Osteocyte (in vitro differentiated cells): ENCODE data around the gene SH3TC2. TPM values are rescaled to one million over a fixed set of nuclear protein-coding genes. Genes with fewer than 3 reads are reported as not detected.
A peak's percentile ranks its signal among the peaks of the same experiment; 100 is the strongest.

Experiments
- DNase-seq: peaks from one replicate; pipeline ENCODE4 v3.0.0; 2021; ENCODE audit warnings: mixed read lengths; ENCODE audit not compliant: unreplicated experiment; ENCODE audit errors: extremely low spot score
- H3K27ac Mint-ChIP-seq: one replicate; pipeline ENCODE4 v1.8.0; 2021; ENCODE audit warnings: mild to moderate bottlenecking, mixed read lengths; ENCODE audit not compliant: unreplicated experiment
- H3K27me3 Mint-ChIP-seq: one replicate; pipeline ENCODE4 v1.8.0; 2021; ENCODE audit warnings: mixed read lengths; ENCODE audit not compliant: unreplicated experiment
- H3K36me3 Mint-ChIP-seq: one replicate; pipeline ENCODE4 v1.8.0; 2021; ENCODE audit warnings: mixed read lengths; ENCODE audit not compliant: unreplicated experiment
- H3K4me1 Mint-ChIP-seq: one replicate; pipeline ENCODE4 v1.8.0; 2021; ENCODE audit warnings: mixed read lengths; ENCODE audit not compliant: unreplicated experiment
- H3K4me3 Mint-ChIP-seq: one replicate; pipeline ENCODE4 v1.8.0; 2021; ENCODE audit warnings: mild to moderate bottlenecking, moderate library complexity, mixed read lengths; ENCODE audit not compliant: unreplicated experiment
- H3K9me3 Mint-ChIP-seq: one replicate; pipeline ENCODE4 v1.8.0; 2021; ENCODE audit warnings: mixed read lengths; ENCODE audit not compliant: unreplicated experiment
- CTCF ChIP-seq: fragments of 200-600 bp; sonication (generic); IDR thresholded peaks from 2 replicates; pipeline ENCODE4 v1.5.0; 2021; ENCODE audit warnings: antibody characterized with exemption, mild to moderate bottlenecking, moderate library complexity
- total RNA-seq: library from RNA; stranded (reverse); gene quantifications from 2 replicates; pipeline ENCODE4 v1.2.1, GENCODE V29; 2021

SH3TC2 gene
- total RNA-seq, 1 donor from 2014 or later: 0.83 TPM

- no peaks in the 10 kb centered on the region for H3K9me3 Mint-ChIP-seq
- H3K27me3 Mint-ChIP-seq: no peaks in the 10 kb centered on the region
- H3K4me3 Mint-ChIP-seq: no peak overlapping the region
- no peaks in the 10 kb centered on the region for H3K36me3 Mint-ChIP-seq
- peaks cover 80% of the 10 kb centered on the region for H3K4me1 Mint-ChIP-seq
- no peak for DNase-seq
- peak overlapping the region; percentile 93 for H3K27ac Mint-ChIP-seq
- no peak for TF ChIP-seq CTCF
Observed at GRCh38 chr5:148976569-148977381, 86.1 kb downstream of the SH3TC2 start.

DNA sequence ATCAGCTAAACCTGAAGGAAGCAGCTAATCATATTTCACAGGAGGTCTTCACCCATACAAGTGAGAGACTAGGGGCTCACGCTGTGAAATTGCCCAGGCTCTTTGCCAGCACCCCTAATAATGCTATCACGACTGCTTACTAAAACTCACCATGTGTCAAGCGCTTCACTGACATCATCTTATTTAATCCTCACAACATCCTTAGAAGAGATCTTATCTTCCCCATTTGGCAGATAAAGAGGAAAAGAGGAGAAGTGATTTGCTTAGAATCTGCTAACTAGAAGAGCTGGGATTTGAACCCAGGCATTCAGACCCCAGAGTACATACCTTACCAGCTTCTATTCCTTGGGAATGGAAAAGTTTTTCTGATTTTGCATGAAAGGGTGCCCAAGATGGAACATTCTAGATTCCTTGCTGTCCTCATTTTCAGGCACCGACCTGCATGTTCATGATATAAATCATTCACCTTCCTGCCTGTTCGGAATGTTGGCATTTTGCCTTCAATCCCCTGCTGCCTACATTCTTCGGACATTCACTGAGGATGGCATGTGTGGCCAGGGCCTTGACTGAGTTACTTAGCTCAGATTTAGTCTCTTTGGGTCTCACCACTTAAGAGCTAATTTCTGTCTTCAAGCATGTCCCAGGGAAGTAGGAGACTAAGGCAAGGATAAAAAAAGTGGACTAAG is 88.1 kb downstream of the SH3TC2 start:
- Mint-ChIP-seq H3K4me3 (no peak overlapping the region), H3K27me3 (no peaks in the 10 kb centered on the region), H3K9me3 (no peaks in the 10 kb centered on the region), H3K27ac (peak overlapping the region; percentile 33), H3K36me3 (no peaks in the 10 kb centered on the region), H3K4me1 (peaks cover 85% of the 10 kb centered on the region)
- no peak for DNase-seq
- no peak for TF ChIP-seq CTCF

GRCh38 chr5:148973455-148973854 is 89.4 kb downstream of the SH3TC2 start:
- DNase-seq: no peak
- no peak for TF ChIP-seq CTCF
- Mint-ChIP-seq H3K4me3 (no peak overlapping the region), H3K9me3 (no peaks in the 10 kb centered on the region), H3K27me3 (no peaks in the 10 kb centered on the region), H3K36me3 (no peaks in the 10 kb centered on the region), H3K4me1 (peaks cover 85% of the 10 kb centered on the region), H3K27ac (peak overlapping the region; percentile 95)

GRCh38 chr5:148972974-148973374 is 89.9 kb downstream of the SH3TC2 start:
- Mint-ChIP-seq H3K9me3 (no peaks in the 10 kb centered on the region), H3K4me3 (no peak overlapping the region), H3K36me3 (no peaks in the 10 kb centered on the region), H3K4me1 (peaks cover 85% of the 10 kb centered on the region), H3K27me3 (no peaks in the 10 kb centered on the region), H3K27ac (peak overlapping the region; percentile 95)
- DNase-seq: no peak
- TF ChIP-seq CTCF: no peak

DNA sequence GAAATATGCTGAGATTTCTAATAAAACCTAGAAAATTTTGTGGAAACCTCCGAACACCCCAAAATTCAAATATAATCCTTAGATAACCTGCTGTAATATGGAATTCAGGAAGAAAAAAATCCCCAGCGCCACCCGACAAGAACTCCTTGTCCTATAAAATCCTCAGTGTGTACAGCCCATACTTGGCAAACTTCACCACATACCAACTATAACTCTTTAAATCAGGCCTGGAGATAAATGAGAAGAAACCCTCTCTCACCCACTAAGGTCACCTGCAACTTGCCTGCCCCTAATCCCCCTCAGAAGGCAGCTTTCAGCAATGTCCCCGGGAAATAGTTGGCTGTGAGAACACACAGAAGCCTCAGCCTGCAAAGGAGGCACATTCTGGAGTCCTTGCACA is 90.5 kb downstream of the SH3TC2 start:
- no peaks in the 10 kb centered on the region for H3K9me3 Mint-ChIP-seq
- peak overlapping the region; percentile 95 for H3K27ac Mint-ChIP-seq
- H3K4me3 Mint-ChIP-seq: no peak overlapping the region
- H3K4me1 Mint-ChIP-seq: peaks cover 85% of the 10 kb centered on the region
- H3K36me3 Mint-ChIP-seq: no peaks in the 10 kb centered on the region
- no peak for DNase-seq
- TF ChIP-seq CTCF: no peak
- H3K27me3 Mint-ChIP-seq: no peaks in the 10 kb centered on the region
